Measurements from ENCODE around the gene TFAP2D.
A peak's percentile ranks its signal among the peaks of the same experiment; 100 is the strongest.

The TFAP2D gene

DNA sequence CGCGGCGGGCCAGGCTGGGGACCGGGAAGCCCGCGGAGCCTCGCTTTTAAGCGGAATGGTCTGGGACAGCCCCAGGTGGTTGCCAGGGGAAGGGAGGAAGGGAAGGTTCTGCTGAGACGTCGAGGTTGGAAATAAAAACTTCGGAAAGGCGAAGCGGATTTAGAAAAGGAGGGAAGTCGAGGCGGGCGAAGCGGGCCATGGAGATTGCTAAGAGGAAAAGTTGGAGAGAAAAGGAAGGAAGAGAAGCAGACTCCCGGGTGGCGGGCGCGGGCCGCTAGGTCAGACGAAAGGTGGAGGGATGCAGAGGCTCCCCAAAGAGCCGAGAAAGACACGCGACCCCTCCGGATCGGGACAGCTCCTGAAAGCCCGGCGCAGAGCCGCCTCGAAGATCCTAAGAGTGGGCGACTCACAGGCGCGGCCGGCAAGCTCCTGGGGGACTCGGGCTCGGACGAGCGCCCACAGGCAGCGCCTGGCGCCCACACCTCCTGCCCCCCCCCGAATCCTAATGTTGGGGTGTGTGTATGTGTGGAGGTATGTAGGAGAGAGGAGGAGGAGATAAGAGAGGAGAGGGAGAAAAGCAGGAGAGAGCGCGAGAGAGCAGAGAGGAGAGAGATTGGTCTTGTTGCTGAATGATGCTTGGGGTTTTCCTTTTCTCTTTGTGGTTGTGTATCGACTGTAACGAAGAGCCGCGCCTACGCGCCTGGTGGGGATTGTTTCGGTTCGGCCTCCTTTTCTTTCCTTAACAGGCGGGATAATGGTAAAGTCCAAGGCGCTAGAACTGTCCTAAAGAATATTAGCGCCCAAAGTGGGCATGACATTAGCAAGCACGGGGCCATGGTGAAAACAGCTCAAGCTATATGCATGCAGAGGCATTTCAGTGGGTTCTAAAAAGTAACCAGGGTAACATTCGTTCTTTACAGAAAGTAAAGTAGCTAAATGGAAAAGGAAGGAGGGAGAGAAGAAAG lies 106.9 kb downstream of the TFAP2D start:
- H3K27ac Mint-ChIP-seq, result no peak overlapping the region
- peak overlapping the region; percentile 66 for H3K4me3 Mint-ChIP-seq
- H3K4me1 Mint-ChIP-seq, result peaks cover 4% of the 10 kb centered on the region
- H3K27me3 Mint-ChIP-seq (ENCODE audit: low read depth, poor library complexity), result peaks cover 98% of the 10 kb centered on the region
- no peaks in the 10 kb centered on the region for H3K36me3 Mint-ChIP-seq (ENCODE audit: low read depth)
- H3K9me3 Mint-ChIP-seq, result peaks cover 7% of the 10 kb centered on the region
- TF ChIP-seq, protein P1, sequence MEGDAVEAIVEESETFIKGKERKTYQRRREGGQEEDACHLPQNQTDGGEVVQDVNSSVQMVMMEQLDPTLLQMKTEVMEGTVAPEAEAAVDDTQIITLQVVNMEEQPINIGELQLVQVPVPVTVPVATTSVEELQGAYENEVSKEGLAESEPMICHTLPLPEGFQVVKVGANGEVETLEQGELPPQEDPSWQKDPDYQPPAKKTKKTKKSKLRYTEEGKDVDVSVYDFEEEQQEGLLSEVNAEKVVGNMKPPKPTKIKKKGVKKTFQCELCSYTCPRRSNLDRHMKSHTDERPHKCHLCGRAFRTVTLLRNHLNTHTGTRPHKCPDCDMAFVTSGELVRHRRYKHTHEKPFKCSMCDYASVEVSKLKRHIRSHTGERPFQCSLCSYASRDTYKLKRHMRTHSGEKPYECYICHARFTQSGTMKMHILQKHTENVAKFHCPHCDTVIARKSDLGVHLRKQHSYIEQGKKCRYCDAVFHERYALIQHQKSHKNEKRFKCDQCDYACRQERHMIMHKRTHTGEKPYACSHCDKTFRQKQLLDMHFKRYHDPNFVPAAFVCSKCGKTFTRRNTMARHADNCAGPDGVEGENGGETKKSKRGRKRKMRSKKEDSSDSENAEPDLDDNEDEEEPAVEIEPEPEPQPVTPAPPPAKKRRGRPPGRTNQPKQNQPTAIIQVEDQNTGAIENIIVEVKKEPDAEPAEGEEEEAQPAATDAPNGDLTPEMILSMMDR (IDR thresholded peaks at IDR 0.05), result no peak
- no peak for DNase-seq

- Mint-ChIP-seq H3K36me3 (ENCODE audit: low read depth) (no peaks in the 10 kb centered on the region), H3K4me1 (peaks cover 4% of the 10 kb centered on the region), H3K9me3 (peaks cover 7% of the 10 kb centered on the region), H3K27ac (no peak overlapping the region), H3K27me3 (ENCODE audit: low read depth, poor library complexity) (peaks cover 98% of the 10 kb centered on the region), H3K4me3 (no peak overlapping the region)
- TF ChIP-seq, protein P1 (IDR thresholded peaks at IDR 0.05), result no peak
- no peak for DNase-seq
Observed at GRCh38 chr6:50820869-50821264, 107.5 kb downstream of the TFAP2D start.

- peak overlapping the region; percentile 7 for H3K4me3 Mint-ChIP-seq
- H3K4me1 Mint-ChIP-seq, result peaks cover 4% of the 10 kb centered on the region
- peaks cover 100% of the 10 kb centered on the region for H3K27me3 Mint-ChIP-seq (ENCODE audit: low read depth, poor library complexity)
- H3K36me3 Mint-ChIP-seq (ENCODE audit: low read depth), result no peaks in the 10 kb centered on the region
- DNase-seq, result no peak
- TF ChIP-seq, protein P1 (IDR thresholded peaks at IDR 0.05), result no peak
- no peak overlapping the region for H3K27ac Mint-ChIP-seq
- H3K9me3 Mint-ChIP-seq, result peaks cover 7% of the 10 kb centered on the region
Observed at GRCh38 chr6:50821441-50822077, 108.2 kb downstream of the TFAP2D start.

- Mint-ChIP-seq H3K27ac (no peak overlapping the region), H3K4me3 (peak overlapping the region; percentile 64), H3K27me3 (ENCODE audit: low read depth, poor library complexity) (peaks cover 100% of the 10 kb centered on the region), H3K36me3 (ENCODE audit: low read depth) (no peaks in the 10 kb centered on the region), H3K9me3 (peaks cover 7% of the 10 kb centered on the region), H3K4me1 (peaks cover 4% of the 10 kb centered on the region)
- no peak for DNase-seq
- TF ChIP-seq, protein P1 (IDR thresholded peaks at IDR 0.05), result no peak
Observed at GRCh38 chr6:50822078-50822476, 108.8 kb downstream of the TFAP2D start.
